ENCODE results near the gene LCE1A.

- TF ChIP-seq POLR2A (IDR thresholded peaks at IDR 0.05; ENCODE audit: control extremely low read depth in 1 of 2, low read depth in 2 of 2, low read length in 2 of 2): no peak
- TF ChIP-seq EZH2 (IDR thresholded peaks at IDR 0.05; ENCODE audit: low read depth, low read length, severe bottlenecking): no peak
- TF ChIP-seq TBP (IDR thresholded peaks at IDR 0.05; ENCODE audit: low read depth, low read length): no peak
- no peak for TF ChIP-seq POLR2AphosphoS5 (IDR thresholded peaks at IDR 0.05; ENCODE audit: low read depth, low read length)
- no peak for TF ChIP-seq CTCF (IDR thresholded peaks at IDR 0.05; ENCODE audit: control extremely low read depth in 1 of 3, insufficient read depth in 1 of 3, low read depth in 1 of 3, low read length in 3 of 3)
- no peak for TF ChIP-seq USF2 (IDR thresholded peaks at IDR 0.05; ENCODE audit: low read length)
- TF ChIP-seq YY1 (IDR thresholded peaks at IDR 0.05; ENCODE audit: low read depth, low read length): no peak
Measured at GRCh38 chr1:152861374-152861773, 34.1 kb downstream of the LCE1A start.
